ENCODE data around the gene TMED8. TPM values are rescaled to one million over a fixed set of nuclear protein-coding genes. Genes with fewer than 3 reads are reported as not detected.
"Not testable (repeated sequence)": the region's sequence is repeated elsewhere in the genome, so short reads cannot be mapped to it uniquely, and the experiment has no call there.

The TMED8 gene, protein sequence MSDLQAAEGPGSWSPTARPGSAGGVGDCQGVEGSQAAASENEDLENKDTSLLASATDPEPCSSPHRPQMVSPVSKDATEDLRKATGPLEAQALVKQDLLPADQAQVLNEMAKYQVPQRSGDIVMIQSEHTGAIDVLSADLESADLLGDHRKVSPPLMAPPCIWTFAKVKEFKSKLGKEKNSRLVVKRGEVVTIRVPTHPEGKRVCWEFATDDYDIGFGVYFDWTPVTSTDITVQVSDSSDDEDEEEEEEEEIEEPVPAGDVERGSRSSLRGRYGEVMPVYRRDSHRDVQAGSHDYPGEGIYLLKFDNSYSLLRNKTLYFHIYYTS
- 41.3 and 73.8 TPM in 2 replicates for total RNA-seq (2014; rRNA removed; shearing (Covaris generic); ENCODE audit: low replicate concordance)

GRCh38 chr14:77376771-77377501, at the start of gene TMED8, which contains the start of gene SAMD15:
TSS of gene TMED8 (minus strand) at chr14:77377094. CDS start at chr14:77377053, 41 bp downstream.
TSS of gene SAMD15 (plus strand) at chr14:77377379. CDS start at chr14:77377419, 40 bp downstream.
- Histone ChIP-seq H4K20me1 (ENCODE audit: insufficient read depth, low read depth, low read length) (no peaks in the 10 kb centered on the region), H3K9me3 (ENCODE audit: low read length) (no peaks in the 10 kb centered on the region), H3K4me3 (ENCODE audit: low read length) (peak within 1 kb of the TSS; percentile 90), H3K27ac (ENCODE audit: low read length) (peak within 1 kb of the TSS; percentile 92), H3K79me2 (ENCODE audit: low read length) (peaks cover 39% of the 10 kb centered on the region), H3K9me2 (replicated peaks; ENCODE audit: insufficient read depth, low read length) (no peaks in the 10 kb centered on the region), H3K27me3 (ENCODE audit: low read length) (no peaks in the 10 kb centered on the region), H3K36me3 (ENCODE audit: insufficient read depth, low read length) (peaks cover 10% of the 10 kb centered on the region; the same call in 1 of the 2 replicates), H3K4me1 (ENCODE audit: low read length) (peaks cover 46% of the 10 kb centered on the region), H2AFZ (ENCODE audit: low read length) (peak within 1 kb of the TSS; percentile 92), H3K4me2 (ENCODE audit: low read depth, low read length, poor library complexity, severe bottlenecking) (peak within 1 kb of the TSS; percentile 89), H3K9ac (ENCODE audit: low read length) (peak within 1 kb of the TSS; percentile 88)
- peak; percentile 96 for DNase-seq

DNA sequence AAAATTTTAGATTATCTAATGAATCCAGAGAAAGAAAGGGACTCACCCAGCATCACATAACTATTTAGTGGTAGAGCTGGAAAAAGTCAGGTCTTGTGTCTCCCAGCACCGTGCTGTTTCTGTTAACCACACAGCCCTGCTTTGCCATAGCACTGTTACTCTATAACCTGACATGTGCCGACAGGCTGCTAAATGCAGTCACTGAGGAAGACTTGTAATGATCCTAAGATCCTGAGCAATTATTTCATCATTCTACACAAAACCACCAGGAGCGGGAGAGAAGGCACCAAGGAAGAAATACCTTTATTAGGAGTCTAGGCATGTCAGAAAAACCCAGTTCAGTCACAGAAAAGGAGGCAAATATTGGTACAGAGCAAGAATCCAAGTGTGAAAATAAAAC, 49.5 kb upstream of the TMED8 start:
- no peak overlapping the region for H3K4me2 ChIP-seq (ENCODE audit: low read depth, low read length, poor library complexity, severe bottlenecking)
- peaks cover 75% of the 10 kb centered on the region for H3K36me3 ChIP-seq (ENCODE audit: insufficient read depth, low read length)
- peaks cover 2% of the 10 kb centered on the region; the same call in 1 of the 2 replicates for H3K4me1 ChIP-seq (ENCODE audit: low read length)
- no peaks in the 10 kb centered on the region for H3K9me2 ChIP-seq (replicated peaks; ENCODE audit: insufficient read depth, low read length)
- H3K27ac ChIP-seq (ENCODE audit: low read length) = no peak overlapping the region
- H2AFZ ChIP-seq (ENCODE audit: low read length) = no peak overlapping the region
- DNase-seq = no peak
- H3K27me3 ChIP-seq (ENCODE audit: low read length) = no peaks in the 10 kb centered on the region
- no peak overlapping the region for H3K9ac ChIP-seq (ENCODE audit: low read length)
- no peaks in the 10 kb centered on the region for H4K20me1 ChIP-seq (ENCODE audit: insufficient read depth, low read depth, low read length)
- no peaks in the 10 kb centered on the region for H3K79me2 ChIP-seq (ENCODE audit: low read length)
- no peak overlapping the region for H3K4me3 ChIP-seq (ENCODE audit: low read length)
- no peaks in the 10 kb centered on the region for H3K9me3 ChIP-seq (ENCODE audit: low read length)

GRCh38 chr14:77424862-77425261, 48.0 kb upstream of the TMED8 start:
- Histone ChIP-seq H3K27me3 (ENCODE audit: low read length) (no peaks in the 10 kb centered on the region), H3K9me2 (replicated peaks; ENCODE audit: insufficient read depth, low read length) (no peaks in the 10 kb centered on the region), H3K9me3 (ENCODE audit: low read length) (no peaks in the 10 kb centered on the region), H4K20me1 (ENCODE audit: insufficient read depth, low read depth, low read length) (no peaks in the 10 kb centered on the region), H3K4me2 (ENCODE audit: low read depth, low read length, poor library complexity, severe bottlenecking) (no peak overlapping the region), H3K4me1 (ENCODE audit: low read length) (no peaks in the 10 kb centered on the region), H3K9ac (ENCODE audit: low read length) (no peak overlapping the region), H3K36me3 (ENCODE audit: insufficient read depth, low read length) (peaks cover 75% of the 10 kb centered on the region), H2AFZ (ENCODE audit: low read length) (no peak overlapping the region), H3K4me3 (ENCODE audit: low read length) (no peak overlapping the region), H3K79me2 (ENCODE audit: low read length) (no peaks in the 10 kb centered on the region), H3K27ac (ENCODE audit: low read length) (no peak overlapping the region)
- no peak for DNase-seq

GRCh38 chr14:77423423-77423822, 46.5 kb upstream of the TMED8 start, which contains the start of gene NOXRED1:
TSS of gene NOXRED1 (minus strand) at chr14:77423523. CDS start at chr14:77422889, 634 bp downstream.
- H3K79me2 ChIP-seq (ENCODE audit: low read length) = no peaks in the 10 kb centered on the region
- no peaks in the 10 kb centered on the region for H3K9me3 ChIP-seq (ENCODE audit: low read length)
- H3K9ac ChIP-seq (ENCODE audit: low read length) = no peak within 1 kb of the TSS
- peaks cover 61% of the 10 kb centered on the region for H3K36me3 ChIP-seq (ENCODE audit: insufficient read depth, low read length)
- H3K27me3 ChIP-seq (ENCODE audit: low read length) = no peaks in the 10 kb centered on the region
- no peak within 1 kb of the TSS for H3K4me3 ChIP-seq (ENCODE audit: low read length)
- no peak within 1 kb of the TSS for H3K4me2 ChIP-seq (ENCODE audit: low read depth, low read length, poor library complexity, severe bottlenecking)
- no peaks in the 10 kb centered on the region for H3K9me2 ChIP-seq (replicated peaks; ENCODE audit: insufficient read depth, low read length)
- H2AFZ ChIP-seq (ENCODE audit: low read length) = no peak within 1 kb of the TSS
- no peaks in the 10 kb centered on the region for H4K20me1 ChIP-seq (ENCODE audit: insufficient read depth, low read depth, low read length)
- no peak within 1 kb of the TSS for H3K27ac ChIP-seq (ENCODE audit: low read length)
- no peaks in the 10 kb centered on the region for H3K4me1 ChIP-seq (ENCODE audit: low read length)
- DNase-seq = no peak

DNA sequence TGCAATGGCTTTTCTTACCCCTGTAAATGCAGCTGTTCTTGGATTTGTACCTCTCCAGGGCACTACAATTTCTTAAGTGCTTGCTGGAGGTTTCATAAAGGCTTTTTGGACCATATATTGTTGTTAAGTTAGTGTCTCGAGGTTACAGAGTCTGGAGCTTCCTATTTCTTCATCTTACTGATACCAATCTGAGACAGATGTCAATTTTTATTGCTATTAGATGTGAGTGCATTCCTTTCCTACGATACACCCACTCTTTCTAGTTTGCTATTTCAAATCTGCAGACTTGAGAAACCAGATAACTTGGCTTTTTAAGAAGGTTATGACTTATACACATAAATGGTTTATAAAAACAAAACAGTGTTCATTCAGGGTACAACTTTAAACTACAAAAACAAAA, 44.3 kb upstream of the TMED8 start:
- no peaks in the 10 kb centered on the region for H3K9me3 ChIP-seq (ENCODE audit: low read length)
- H4K20me1 ChIP-seq (ENCODE audit: insufficient read depth, low read depth, low read length) = no peaks in the 10 kb centered on the region
- DNase-seq = no peak
- no peaks in the 10 kb centered on the region for H3K79me2 ChIP-seq (ENCODE audit: low read length)
- H3K9ac ChIP-seq (ENCODE audit: low read length) = no peak overlapping the region
- no peaks in the 10 kb centered on the region for H3K27me3 ChIP-seq (ENCODE audit: low read length)
- no peak overlapping the region for H3K4me3 ChIP-seq (ENCODE audit: low read length)
- no peaks in the 10 kb centered on the region for H3K9me2 ChIP-seq (replicated peaks; ENCODE audit: insufficient read depth, low read length)
- H3K4me2 ChIP-seq (ENCODE audit: low read depth, low read length, poor library complexity, severe bottlenecking) = no peak overlapping the region
- peaks cover 42% of the 10 kb centered on the region for H3K36me3 ChIP-seq (ENCODE audit: insufficient read depth, low read length)
- no peaks in the 10 kb centered on the region for H3K4me1 ChIP-seq (ENCODE audit: low read length)
- H3K27ac ChIP-seq (ENCODE audit: low read length) = no peak overlapping the region
- H2AFZ ChIP-seq (ENCODE audit: low read length) = no peak overlapping the region

- no peaks in the 10 kb centered on the region for H3K4me1 ChIP-seq (ENCODE audit: low read length)
- no peak overlapping the region for H3K4me3 ChIP-seq (ENCODE audit: low read length)
- no peak overlapping the region for H3K27ac ChIP-seq (ENCODE audit: low read length)
- no peak overlapping the region for H2AFZ ChIP-seq (ENCODE audit: low read length)
- no peak for DNase-seq
- no peak overlapping the region for H3K9ac ChIP-seq (ENCODE audit: low read length)
- H3K9me3 ChIP-seq (ENCODE audit: low read length) = no peaks in the 10 kb centered on the region
- H3K9me2 ChIP-seq (replicated peaks; ENCODE audit: insufficient read depth, low read length) = no peaks in the 10 kb centered on the region
- no peaks in the 10 kb centered on the region for H4K20me1 ChIP-seq (ENCODE audit: insufficient read depth, low read depth, low read length)
- no peaks in the 10 kb centered on the region for H3K27me3 ChIP-seq (ENCODE audit: low read length)
- peaks cover 10% of the 10 kb centered on the region; the same call in 1 of the 2 replicates for H3K36me3 ChIP-seq (ENCODE audit: insufficient read depth, low read length)
- H3K79me2 ChIP-seq (ENCODE audit: low read length) = no peaks in the 10 kb centered on the region
- H3K4me2 ChIP-seq (ENCODE audit: low read depth, low read length, poor library complexity, severe bottlenecking) = no peak overlapping the region
Observed at GRCh38 chr14:77416836-77417235, 39.9 kb upstream of the TMED8 start.

DNA sequence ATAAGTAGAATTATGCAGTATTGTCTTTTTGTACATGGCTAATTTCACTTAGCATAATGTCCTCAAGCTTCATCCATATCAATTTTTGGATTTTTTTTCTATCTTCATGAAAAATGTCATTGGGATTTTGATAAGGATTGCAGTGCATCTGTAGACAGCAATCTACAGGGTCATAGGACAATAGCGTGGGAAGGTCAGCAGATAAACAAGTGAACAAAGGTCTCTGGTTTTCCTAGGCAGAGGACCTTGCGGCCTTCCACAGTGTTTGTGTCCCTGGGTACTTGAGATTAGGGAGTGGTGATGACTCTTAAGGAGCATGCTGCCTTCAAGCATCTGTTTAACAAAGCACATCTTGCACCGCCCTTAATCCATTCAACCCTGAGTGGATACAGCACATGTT, 39.2 kb upstream of the TMED8 start:
- H2AFZ ChIP-seq (ENCODE audit: low read length); H3K4me2 ChIP-seq (ENCODE audit: low read depth, low read length, poor library complexity, severe bottlenecking); H3K36me3 ChIP-seq (ENCODE audit: insufficient read depth, low read length); H3K79me2 ChIP-seq (ENCODE audit: low read length); H3K4me1 ChIP-seq (ENCODE audit: low read length); H3K9me3 ChIP-seq (ENCODE audit: low read length); H3K9me2 ChIP-seq (replicated peaks; ENCODE audit: insufficient read depth, low read length); H3K27ac ChIP-seq (ENCODE audit: low read length); H3K4me3 ChIP-seq (ENCODE audit: low read length); H3K9ac ChIP-seq (ENCODE audit: low read length); DNase-seq; H4K20me1 ChIP-seq (ENCODE audit: insufficient read depth, low read depth, low read length); H3K27me3 ChIP-seq (ENCODE audit: low read length): not testable (repeated sequence)

DNA sequence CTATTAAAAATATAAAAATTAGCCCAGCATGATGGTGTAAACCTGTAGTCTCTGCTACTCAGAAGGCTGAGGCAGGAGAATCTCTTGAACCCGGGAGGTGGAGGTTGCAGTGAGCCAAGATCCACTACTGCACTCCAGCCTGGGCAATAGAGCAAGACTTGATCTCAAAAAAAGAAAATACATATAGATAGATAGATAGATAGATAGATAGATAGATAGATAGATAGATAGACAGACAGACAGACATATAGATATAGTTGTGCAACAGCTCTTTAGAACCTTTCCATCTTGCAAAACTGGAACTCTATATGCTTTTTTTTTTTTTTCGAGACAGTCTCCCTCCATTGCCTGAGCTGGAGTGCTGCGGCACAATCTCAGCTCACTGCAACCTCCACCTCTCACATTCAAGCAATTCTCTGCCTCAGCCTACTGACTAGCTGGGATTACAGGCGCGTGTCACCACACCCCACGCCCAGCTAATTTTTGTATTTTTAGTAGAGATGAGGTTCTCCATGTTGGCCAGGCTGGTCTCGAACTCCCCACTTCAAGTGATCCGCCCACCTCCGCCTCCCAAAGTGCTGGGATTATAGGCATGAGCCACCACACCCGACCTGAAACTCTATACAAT, 38.6 kb upstream of the TMED8 start:
- H2AFZ ChIP-seq (ENCODE audit: low read length); H3K27me3 ChIP-seq (ENCODE audit: low read length); H3K79me2 ChIP-seq (ENCODE audit: low read length); H3K9me3 ChIP-seq (ENCODE audit: low read length); DNase-seq; H3K36me3 ChIP-seq (ENCODE audit: insufficient read depth, low read length); H3K4me1 ChIP-seq (ENCODE audit: low read length); H3K4me2 ChIP-seq (ENCODE audit: low read depth, low read length, poor library complexity, severe bottlenecking); H3K27ac ChIP-seq (ENCODE audit: low read length); H4K20me1 ChIP-seq (ENCODE audit: insufficient read depth, low read depth, low read length); H3K9ac ChIP-seq (ENCODE audit: low read length); H3K4me3 ChIP-seq (ENCODE audit: low read length); H3K9me2 ChIP-seq (replicated peaks; ENCODE audit: insufficient read depth, low read length): not testable (repeated sequence)

Data from Karpas-422 (cell line).